CD4-positive, alpha-beta T cell treated with Interleukin-6 for 4 hours (primary cell): ENCODE data around the gene SULT1A2.
"Not testable (repeated sequence)": the region's sequence is repeated elsewhere in the genome, so short reads cannot be mapped to it uniquely, and the experiment has no call there.

Experiments used
- DNase-seq: peaks from one replicate; pipeline ENCODE4 v3.0.0-alpha.2; 2020; ENCODE audit warnings: mixed read lengths

Gene SULT1A2

DNA sequence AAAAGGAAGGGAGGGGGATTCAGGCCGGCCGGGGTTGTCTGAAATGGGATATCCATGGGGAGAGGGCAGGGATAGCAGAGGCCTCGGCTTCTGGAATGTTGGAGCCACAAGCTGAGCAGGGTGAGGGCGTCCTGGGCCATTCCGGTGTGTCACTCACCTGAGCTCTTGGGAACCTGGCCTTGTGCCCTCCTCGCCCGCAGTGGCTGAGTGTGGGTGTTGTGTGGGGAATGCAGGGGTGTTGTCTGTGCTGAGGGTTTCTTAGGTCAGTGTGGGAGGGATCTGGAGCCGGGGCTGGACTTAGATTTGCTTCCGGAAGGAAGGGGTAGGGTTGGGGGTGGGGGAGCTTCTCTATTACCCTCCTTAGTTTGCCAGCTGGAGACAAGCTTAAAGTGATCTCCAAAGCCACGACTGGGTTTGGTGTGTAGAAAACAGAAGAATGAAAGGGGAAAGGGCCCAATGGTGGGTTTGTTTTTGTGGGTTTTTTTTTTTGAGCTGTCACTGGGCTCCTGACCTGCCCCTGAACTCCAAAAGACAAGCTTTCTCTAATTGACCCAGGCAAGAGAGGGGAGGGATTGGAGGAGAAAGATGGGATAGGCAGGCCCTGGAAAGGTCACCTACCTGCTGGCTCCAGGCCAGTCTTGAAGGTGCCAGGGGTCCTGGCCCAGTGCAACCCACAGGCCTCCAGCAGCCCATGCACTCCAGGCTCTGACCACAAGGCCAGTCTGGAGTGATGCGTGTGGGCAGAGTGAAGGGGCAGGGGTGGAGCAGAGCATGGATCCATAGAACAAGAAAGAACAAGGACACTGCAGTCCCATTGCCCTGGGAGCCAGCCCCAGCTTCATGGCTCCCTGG lies at the start of gene SULT1A2:
TSS of gene SULT1A2 (minus strand) at position 211 of the 852 bp plus-strand sequence. CDS start 1,120 bp downstream, outside the sequence.
- DNase-seq = no peak

DNA sequence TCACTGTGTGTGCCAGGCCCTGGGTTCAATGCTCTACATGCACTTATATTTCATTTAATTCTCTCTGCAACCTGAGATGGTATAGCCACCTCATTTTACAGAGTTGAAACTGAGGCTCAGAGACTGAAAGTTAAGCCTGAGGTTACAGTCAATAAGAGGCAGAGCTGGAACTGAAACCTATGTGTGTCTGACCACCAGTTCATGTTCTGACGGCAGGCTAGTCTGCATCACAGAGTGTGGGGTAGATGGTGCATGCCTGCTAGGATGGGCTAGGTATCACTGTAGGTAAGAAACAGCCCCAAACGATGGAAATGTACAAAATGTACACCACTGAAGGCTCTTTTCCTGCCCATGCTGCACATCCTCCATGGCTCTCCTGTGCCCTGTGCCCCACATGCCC lies 43.1 kb upstream of the SULT1A2 start:
- not testable (repeated sequence) for DNase-seq

DNA sequence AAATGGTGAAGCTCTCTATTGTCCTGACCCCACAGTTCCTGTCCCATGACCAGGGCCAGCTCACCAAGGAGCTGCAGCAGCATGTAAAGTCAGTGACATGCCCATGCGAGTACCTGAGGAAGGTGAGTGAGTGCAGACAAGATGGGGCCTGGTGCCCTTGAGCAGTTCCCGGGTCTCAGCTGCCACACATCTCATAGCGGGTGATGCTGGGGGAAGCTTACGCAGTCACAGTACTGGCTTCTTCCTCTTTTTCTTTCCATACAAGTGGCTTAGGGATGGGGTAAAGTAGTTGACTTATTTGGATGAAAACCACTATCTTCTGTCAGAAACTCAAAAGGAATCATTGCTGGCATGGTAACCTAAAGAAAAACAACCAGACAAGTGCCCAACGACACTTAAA lies 41.5 kb upstream of the SULT1A2 start:
- not testable (repeated sequence) for DNase-seq

DNA sequence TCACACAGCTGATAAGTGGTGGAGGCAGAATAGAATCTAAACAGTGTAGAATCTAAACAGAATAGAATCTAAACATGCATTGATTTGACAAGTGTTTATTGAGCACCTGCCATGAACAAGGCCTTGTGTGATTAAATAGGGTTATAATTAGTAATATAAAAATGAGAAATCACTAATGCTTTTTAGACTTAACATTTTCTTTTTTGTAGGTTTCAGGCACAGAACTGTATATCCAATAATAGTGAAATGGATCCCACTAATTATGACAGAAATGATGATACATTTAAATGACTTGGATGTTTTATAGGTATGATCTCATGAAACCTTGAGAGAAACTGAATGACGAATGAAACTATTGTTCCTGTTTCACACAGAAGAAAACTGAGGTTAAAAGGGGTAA lies 40.9 kb upstream of the SULT1A2 start, which contains the start of gene NPIPB8:
TSS of gene NPIPB8 (plus strand) at position 301 of the 400 bp plus-strand sequence. CDS start 296 bp downstream, outside the sequence.
- DNase-seq = not testable (repeated sequence)

DNA sequence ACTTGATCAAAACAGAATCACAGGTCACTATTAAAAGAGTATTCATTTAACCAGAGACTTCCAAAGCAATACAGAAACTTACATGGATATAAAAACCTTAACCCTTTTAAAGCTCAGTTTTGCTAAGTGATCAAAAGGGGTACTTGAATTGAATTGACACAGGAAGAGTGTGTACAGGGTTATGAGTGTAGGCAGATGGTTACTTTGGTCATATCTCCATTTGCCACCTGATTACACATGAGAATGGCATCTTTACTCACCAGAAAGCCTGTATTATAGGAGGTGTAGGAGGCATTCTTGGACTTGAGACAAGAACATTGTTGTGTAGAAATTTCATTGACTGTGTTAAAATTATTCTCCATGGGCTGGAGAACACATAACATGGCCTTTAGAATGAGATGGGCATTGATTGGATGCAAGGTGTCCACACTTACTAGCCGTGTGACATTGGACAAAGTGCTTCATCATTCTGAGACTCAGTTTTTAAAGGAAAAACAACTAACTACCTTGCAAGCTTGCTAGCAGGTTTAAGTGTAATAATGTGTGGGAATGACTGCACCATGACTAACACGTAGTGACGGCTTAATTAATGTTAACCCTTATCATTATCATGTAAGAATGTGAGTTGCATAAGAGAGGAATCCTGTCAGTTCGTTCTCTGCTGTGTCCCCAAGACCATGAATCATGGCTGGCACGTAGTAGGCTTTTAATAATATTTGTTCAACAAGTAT lies 39.4 kb upstream of the SULT1A2 start:
- DNase-seq = not testable (repeated sequence)

DNA sequence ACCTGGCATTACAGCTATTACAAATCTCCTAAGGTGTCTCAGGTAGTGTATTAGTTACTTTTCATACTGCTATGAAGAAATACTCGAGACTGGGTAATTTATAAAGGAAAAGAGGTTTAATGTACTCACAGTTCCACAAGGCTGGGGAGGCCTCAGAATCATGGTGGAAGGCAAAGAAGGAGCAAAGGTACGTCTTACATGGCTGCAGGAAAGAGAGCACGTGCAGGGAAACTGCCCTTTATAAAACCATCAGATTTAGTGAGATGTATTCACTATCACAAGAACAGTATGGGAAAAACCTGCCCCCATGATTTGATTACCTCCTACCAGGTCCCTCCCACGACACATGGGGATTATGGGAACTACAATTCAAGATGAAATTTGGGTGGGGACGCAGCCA lies 34.1 kb upstream of the SULT1A2 start:
- DNase-seq = not testable (repeated sequence)

DNA sequence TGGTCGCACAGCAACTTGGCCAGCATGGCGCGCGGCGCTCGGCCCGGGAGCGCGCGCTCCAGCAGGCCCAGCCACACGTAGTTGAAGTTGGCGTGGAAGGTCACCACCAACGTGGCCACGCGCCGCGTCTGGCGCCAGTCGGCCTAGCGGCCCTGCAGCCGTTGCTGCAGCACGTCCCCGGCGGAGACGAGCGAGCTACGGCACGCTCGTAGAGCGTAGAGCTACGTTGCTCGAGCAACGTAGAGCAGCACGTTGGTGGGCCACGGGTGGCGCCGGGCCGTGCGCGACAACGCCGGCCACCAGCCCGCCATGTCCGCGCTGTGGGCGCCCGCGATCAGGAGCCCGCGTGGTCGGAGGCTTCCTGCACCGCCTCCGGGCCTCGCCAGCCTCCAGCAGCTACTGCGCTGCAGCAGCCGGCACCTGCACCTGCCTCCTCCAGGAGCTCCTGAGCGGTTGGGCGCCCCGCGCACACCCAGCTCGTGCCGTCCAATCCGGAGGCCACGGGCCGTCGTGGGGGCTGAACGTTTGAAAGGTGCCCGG lies 26.4 kb upstream of the SULT1A2 start:
- DNase-seq = peak; percentile 75

DNA sequence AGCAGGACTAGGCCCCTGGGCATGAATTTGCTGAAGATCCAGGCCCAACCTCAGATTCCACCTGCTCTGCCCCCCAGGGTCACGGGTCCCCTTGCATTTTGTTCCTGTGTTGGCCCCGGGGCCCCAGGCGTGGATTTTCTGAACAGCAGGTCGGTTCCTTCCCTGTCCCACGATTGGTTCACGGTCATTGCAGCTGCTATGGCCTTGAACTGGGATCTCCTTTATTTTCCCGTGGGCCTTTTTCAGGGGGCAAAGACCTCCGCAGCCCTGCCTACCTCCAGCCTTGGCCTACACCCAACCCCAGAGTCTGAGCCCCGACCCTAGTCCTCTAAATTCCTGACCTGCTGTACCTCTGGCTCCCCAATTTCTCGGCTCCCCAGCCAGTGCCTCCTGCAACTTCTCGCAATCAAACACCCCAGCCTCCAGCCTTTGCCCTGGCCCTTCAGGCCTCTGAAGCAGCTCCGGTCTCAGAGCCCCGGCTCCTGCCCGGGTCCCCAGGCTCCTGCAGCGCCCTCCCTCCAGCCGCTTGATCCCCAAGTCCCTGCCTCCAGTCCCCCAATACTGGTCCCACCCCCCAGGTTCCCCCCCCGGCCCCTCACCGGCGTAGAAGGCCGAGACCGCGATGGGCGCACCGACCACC lies 25.8 kb upstream of the SULT1A2 start:
- not testable (repeated sequence) for DNase-seq

DNA sequence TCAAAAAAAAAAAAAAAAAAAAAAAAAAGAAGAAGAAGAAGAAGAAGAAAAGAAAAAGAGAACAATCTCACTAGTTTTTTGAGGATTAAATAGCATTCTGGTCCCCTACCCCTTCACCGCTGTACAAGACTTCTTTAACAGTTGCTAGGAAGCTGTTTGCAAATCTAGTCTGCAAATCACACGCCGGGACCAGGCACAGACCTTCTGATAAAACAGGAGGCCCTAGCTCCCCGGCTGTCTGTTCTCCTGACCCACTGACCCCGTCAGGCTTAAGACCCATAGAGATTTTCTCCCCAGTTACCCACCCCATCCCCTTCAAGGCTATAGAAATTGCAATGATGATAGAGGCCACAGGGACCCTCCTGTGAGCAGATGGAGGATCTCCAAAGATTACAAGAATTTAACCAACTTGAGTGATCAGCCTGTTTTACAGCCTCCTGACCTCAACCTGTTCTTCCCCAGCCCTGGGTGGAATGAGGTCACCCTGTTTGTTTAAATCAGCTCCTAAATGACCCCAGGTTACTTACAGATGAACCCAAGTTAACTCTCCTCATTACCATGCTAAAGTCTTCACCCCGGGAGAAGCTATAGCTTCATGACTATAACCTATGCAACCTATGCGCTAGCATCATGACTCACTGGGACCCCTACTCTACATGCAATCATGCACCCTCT lies 24.8 kb upstream of the SULT1A2 start:
- DNase-seq = no peak

DNA sequence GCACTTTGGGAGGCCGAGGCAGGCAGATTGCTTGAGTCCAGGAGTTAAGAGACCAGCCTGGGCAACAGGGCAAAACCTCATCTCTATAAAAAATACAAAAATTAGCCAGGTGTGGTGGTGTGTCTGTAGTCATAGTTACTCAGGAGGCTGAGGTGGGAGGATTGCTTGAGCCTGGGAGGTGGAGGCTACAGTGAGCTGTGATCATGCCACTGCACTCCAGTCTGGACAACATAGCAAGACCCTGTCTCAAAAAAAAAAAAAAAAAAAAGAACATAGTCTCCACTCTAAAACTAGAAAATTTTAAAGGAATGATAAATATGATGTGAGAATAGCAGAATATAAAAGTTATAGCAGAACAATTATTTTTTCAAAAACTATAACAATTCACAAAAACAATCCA lies 23.5 kb upstream of the SULT1A2 start:
- DNase-seq = not testable (repeated sequence)

DNA sequence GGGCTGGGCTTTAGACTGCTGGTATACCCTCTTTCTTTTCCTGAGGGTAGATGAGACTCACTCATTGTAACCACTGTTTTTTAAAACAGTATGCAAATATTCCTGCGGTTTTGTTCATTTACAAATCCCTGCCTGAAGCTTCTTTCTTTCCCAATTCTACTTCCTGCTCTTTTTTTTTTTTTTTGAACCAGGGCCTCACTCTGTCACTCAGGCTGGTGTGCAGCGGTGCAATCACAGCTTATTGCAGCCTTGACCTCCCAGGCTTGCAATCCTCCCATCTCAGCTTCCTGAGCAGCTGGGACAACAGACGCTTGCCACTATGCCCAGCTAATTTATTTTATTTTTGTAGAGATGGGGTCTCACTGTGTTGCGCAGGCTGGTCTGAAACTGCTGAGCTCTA lies 21.0 kb upstream of the SULT1A2 start:
- no peak for DNase-seq

DNA sequence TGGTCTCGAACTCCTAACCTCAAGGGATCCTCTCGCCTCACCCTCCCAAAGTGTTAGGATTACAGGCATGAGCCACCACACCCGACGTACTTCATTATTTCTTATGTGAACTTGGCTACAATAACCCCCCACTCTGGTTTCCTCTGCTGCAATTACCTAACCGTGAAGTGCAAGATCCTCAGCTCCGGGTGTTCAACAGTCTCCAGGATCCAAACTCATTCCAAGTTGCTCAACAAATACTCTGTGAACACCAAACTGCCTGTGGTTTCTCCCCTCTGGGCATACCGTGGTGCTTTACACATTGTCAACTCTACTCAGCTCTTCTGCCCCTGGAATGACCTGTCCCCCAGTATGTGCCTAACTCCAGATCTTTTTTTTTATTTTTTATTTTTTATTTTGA lies 19.8 kb upstream of the SULT1A2 start:
- no peak for DNase-seq

DNA sequence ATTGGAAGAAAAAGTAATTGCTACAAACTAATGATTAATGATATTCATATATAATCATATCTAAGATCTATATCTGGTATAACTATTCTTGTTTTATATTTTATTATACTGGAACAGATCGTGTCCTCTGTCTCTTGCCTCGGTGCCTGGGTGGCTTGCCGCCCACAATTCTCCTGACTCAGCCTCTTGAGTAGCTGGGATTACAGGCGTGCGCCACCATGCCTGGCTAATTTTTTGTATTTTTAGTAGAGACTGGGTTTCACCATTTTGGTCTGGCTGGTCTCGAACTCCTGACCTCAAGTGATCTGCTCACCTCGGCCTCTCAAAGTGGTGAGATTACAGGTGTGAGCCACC lies 19.4 kb upstream of the SULT1A2 start:
- not testable (repeated sequence) for DNase-seq

DNA sequence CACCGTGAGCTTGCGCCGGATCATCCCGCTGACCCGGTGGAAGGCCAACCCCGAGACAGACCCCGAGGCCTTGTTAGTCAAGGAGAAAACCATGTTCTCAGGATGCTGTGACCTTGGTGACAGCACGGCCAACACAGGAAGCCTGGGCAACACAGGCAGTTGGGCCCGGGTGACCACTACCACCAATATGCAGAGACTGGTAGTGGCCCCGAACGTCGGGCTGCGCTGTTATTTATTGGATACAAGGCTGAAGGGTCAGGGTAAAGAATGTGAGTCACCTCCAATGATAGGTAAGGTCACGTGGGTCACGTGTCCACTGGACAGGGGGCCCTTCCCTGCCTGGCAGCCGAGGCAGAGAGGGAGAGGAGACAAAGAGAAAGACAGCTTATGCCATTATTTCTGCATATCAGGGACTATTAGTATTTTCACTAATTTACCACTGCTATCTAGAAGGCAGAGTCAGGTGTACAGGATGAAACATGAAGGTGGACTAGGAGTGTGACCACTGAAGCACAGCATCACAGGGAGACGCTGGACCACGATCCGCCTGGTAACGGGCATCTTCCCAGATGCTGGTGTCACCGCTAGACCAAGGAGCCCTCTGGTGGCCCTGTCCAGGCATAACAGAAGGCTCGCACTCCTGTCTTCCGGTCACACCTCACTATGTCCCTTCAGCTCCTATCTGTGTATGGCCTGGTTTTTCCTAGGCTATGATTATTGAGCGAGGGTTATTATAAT lies 18.8 kb upstream of the SULT1A2 start:
- DNase-seq = peak; percentile 19

DNA sequence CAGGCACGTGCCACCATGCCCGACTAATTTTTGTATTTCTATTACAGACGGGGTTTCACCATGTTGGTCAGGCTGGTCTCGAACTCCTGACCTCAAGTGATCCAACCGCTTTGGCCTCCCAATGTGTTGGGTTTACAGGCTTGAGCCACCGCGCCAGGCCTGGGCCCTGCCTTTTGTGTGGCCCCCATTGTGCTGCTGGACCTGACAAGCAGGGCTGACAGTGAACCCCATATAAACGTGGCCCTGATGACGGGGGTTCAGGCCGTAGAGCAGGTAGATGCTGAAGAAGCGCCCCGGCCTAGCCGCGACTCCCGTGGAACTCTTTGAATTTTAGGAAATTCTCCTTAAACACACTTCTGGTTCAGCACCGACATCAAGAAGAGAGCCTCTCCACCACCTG lies 17.7 kb upstream of the SULT1A2 start:
- DNase-seq = not testable (repeated sequence)

DNA sequence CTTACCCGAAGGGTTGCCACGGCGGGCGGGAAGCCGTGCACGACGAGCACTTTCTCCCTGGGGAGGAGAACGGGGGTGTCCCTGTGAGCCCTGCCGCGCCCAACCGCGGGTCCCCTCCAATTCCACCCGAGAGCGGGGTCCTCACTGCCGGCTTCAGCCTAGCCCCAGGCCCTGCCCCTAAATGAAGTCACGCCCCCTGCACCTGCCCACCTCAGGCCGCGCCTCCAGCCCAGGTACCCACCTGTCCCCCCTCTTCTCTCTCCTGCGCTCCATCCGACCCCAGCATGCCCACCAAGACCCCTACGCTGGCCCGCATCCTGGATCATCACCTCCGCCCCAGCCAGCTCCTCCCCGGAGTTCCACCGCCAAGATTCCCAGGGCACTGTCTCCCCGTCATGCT lies 17.1 kb upstream of the SULT1A2 start:
- DNase-seq = not testable (repeated sequence)

DNA sequence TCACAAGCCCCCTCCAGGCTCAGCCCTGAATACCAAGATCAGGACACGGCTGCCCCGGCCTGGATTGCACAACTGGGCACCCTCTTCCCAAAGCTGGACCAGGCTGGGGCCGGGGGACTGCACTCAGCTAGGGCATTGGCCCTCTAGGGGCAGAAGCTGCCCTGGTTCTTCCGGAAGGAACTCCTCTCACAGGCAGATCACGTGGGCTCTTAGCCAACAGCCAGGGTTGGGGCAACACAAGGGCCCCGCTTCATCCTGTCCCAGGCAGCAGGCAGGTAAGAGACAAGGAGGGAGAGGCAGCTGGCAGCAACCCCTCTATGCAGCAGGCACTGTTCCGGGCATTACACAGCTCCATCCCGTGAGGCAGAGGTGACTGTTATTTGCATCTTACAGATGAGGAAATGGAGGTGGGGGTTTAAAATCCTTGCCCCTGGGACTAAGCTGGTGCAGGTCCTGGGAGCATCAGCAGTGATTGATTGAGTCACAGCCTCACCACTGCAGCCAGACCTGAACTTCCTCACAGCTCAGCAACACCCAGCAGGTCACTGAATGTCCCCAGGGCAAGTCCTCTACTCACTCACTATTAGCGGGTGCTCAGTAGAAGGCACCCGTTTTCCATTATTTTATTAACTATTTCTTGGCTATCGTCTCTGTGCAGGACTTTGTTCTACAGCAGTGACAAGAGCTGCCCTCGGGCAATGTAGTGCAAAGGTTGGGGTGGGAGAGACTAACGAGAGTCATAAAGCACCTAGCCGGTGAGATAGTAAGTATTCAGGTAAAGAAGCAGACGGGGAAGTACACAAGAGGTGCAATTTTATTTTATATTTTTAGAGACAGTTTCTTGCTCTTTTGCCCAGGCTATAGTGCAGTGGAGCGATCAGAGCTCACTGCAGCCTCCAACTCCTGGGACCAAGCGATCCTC lies 15.8 kb upstream of the SULT1A2 start:
- DNase-seq = not testable (repeated sequence)

DNA sequence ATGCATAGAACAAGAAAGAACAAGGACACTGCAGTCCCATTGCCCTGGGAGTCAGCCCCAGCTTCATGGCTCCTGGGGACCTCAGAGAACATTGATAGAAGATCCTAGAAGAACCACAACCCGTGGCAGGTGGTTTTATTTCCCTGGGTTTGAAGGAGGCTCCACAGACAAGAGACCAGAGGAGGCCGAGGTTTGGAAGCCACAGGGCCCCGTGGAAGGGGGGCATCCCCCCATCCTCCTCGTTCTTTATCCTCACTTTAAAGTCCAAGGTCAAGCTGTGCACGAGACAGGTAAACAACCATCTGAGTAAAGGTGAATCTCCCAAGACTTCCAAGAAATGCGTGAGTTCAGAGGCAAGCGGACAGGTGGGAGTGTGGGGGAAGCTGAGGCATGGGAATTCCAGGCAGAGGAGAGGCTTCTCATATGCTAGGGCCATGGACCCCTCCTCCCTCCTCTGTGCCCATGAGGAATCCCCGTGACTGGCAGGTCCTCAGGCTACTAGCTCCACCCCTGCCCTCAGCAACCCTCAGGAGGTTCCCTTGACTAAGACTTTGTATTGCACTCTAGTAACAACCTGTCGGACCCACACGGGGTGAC lies 13.8 kb upstream of the SULT1A2 start:
- no peak for DNase-seq

DNA sequence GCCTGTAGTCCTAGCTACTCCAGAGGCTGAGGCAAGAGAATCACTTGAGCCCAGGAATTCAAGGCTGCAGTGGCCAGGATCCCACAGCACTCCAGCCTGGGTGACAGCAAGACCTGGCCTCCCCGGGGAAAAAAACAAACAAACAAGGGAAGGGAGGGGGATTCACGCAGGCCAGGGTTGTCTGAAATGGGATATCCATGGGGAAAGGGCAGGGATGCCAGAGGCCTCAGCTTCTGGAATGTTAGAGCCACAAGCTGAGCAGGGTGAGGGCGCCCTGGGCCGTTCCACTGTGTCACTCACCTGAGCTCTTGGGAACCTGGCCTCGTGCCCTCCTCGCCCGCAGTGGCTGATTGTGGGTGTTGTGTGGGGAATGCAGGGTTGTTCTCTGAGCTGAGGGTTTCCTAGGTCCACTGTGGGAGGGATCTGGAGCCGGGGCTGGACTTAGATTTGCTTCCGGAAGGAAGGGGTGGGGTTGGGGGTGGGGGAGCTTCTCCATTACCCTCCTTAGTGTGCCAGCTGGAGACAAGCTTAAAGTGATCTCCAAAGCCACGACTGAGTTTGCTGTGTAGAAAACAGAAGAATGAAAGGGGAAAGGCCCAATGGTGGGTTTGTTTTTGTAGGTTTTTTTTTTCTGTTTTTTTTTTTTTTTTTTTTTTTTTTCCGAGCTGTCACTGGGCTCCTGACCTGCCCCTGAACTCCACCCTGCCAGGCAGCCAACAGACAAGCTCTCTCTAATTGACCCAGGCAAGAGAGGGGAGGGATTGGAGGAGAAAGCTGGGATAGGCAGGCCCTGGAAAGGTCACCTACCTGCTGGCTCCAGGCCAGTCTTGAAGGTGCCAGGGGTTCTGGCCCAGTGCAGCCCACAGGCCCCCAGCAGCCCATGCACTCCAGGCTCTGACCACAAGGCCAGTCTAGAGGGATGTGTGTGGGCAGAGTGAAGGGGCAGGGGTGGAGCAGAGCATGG lies 13.1 kb upstream of the SULT1A2 start, which contains the start of gene SULT1A1:
TSS of gene SULT1A1 (minus strand) at position 414 of the 964 bp plus-strand sequence. CDS start 1,189 bp downstream, outside the sequence.
- DNase-seq = peak; percentile 20
